Esophagus squamous epithelium (tissue), 5 donors: ENCODE data around the gene TBC1D14. TPM values are rescaled to one million over a fixed set of nuclear protein-coding genes. Genes with fewer than 3 reads are reported as not detected.

ENCODE experiments used
- DNase-seq: peaks from one replicate; lab custom pipeline; 2025; lab: John Stamatoyannopoulos, UW
- H3K27ac ChIP-seq, 4 donors: fragments of 200-600 bp; sonication (generic); one replicate each; pipeline ENCODE4 v1.5.1; 2016 to 2019; ENCODE audit warnings: mild to moderate bottlenecking in 1 of 4
- H3K27me3 ChIP-seq, 4 donors: fragments of 200-600 bp; sonication (generic); 1 replicate in 3 of 4; 2 replicates in 1 of 4; pipeline versions ENCODE4 v1.5.1 to v1.6.0; 2017 to 2021; ENCODE audit warnings: antibody characterized with exemption in 1 of 4
- H3K36me3 ChIP-seq, 3 donors: fragments of 200-600 bp; sonication (generic); one replicate each; pipeline ENCODE4 v1.5.1; 2016 to 2019
- H3K4me1 ChIP-seq, 3 donors: fragments of 200-600 bp; sonication (generic); one replicate each; pipeline ENCODE4 v1.5.1; 2017 to 2019
- H3K4me3 ChIP-seq, 4 donors: fragments of 200-600 bp; sonication (generic); 1 replicate in 3 of 4; 2 replicates in 1 of 4; pipeline ENCODE4 v1.5.1; 2016 to 2019; ENCODE audit warnings: mild to moderate bottlenecking in 2 of 4, moderate library complexity in 1 of 4
- H3K9me3 ChIP-seq, 3 donors: fragments of 200-600 bp; sonication (generic); one replicate each; pipeline ENCODE4 v1.5.1; 2016 to 2019
- CTCF ChIP-seq, 6 experiments: fragments of 450-650 bp in 4 of 6; fragments of 200-600 bp in 2 of 6; sonication (generic) in 2 of 6; IDR thresholded peaks; one replicate each; pipeline ENCODE4 v1.5.1; 2016 to 2019; ENCODE audit warnings: antibody characterized with exemption in 6 of 6, mild to moderate bottlenecking in 4 of 6, moderate library complexity in 4 of 6
- POLR2A ChIP-seq, 4 donors: fragments of 450-650 bp; IDR thresholded peaks; one replicate each; pipeline ENCODE4 v1.6.1; 2017; ENCODE audit warnings: antibody characterized with exemption in 4 of 4, mild to moderate bottlenecking in 4 of 4, moderate library complexity in 3 of 4
- WGBS, 2 donors: methylation state at CpG; one replicate each; pipeline ENCODE4 v1.1.5; 2018; 5-methylcytosine and 5-hydroxymethylcytosine counted together
- intact Hi-C: fragments of 100-400 bp; cut with DNase I; formaldehyde crosslinking; loops from one replicate; pipeline ENCODE4 v1.15.0; 2022
- total RNA-seq, 4 donors: library from RNA; depleted of rRNA; stranded (reverse); fragments of >200 nt; gene quantifications; one replicate each; pipeline ENCODE4 v1.1.0, GENCODE V29; 2016
- donor health status: DM: yes; HTN: yes; CAD: no.

The TBC1D14 gene
- total RNA-seq, 4 donors from 2014 or later = 28.2 to 50.4 (median 42.1) TPM

DNA sequence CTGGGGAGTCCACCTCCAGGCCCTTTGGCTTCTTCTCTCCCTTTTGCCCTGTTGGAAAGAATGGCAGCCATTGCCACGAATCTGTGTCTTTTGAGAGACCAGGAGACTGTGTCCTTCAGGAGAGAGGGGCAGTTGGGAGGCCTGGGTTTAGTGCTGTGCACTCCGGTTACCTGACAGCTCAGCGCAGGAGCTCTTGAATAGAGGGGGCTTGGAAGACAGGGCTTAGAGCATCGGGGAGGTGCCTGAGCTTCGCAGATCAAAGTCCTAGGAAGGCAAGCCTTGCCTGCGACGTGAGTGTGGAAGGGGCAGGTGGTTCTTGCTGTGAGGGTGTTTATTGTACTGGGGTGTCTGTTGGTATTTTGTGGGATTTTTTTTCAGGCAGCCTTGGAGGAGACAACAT lies 91.6 kb downstream of the TBC1D14 start:
- no peak for TF ChIP-seq CTCF (IDR thresholded peaks at IDR 0.05)
- TF ChIP-seq POLR2A (IDR thresholded peaks at IDR 0.05) = no peak
- 92 to 96% methylated on average over 6 to 7 of the region's 7 CpGs for WGBS, 2 donors
- no peaks in the 10 kb centered on the region for H3K27me3 ChIP-seq
- peaks cover 9 to 74% (median 20%) of the 10 kb centered on the region in 3 donors for H3K4me1 ChIP-seq
- H3K4me3 ChIP-seq = no peak overlapping the region
- no peak for DNase-seq
- H3K9me3 ChIP-seq = no peaks in the 10 kb centered on the region
- intact Hi-C loops = no loop called here
- peak overlapping the region in 2 of 4 donors; percentile 46 to 64 for H3K27ac ChIP-seq
- peaks cover 23 to 100% (median 30%) of the 10 kb centered on the region in 3 donors for H3K36me3 ChIP-seq

GRCh38 chr4:7002336-7002735 lies 92.7 kb downstream of the TBC1D14 start:
- Histone ChIP-seq H3K36me3 (peaks cover 13 to 100% (median 23%) of the 10 kb centered on the region in 3 donors), H3K27me3 (no peaks in the 10 kb centered on the region), H3K4me3 (no peak overlapping the region), H3K27ac (peak overlapping the region in 2 of 4 donors; percentile 38 to 64), H3K9me3 (no peaks in the 10 kb centered on the region), H3K4me1 (peaks cover 9 to 79% (median 20%) of the 10 kb centered on the region in 3 donors)
- 67 to 68% methylated on average over 7 of the region's 7 CpGs for WGBS, 2 donors
- TF ChIP-seq CTCF (IDR thresholded peaks at IDR 0.05) (no peak), POLR2A (IDR thresholded peaks at IDR 0.05) (no peak)
- intact Hi-C loops = no loop called here
- no peak for DNase-seq

DNA sequence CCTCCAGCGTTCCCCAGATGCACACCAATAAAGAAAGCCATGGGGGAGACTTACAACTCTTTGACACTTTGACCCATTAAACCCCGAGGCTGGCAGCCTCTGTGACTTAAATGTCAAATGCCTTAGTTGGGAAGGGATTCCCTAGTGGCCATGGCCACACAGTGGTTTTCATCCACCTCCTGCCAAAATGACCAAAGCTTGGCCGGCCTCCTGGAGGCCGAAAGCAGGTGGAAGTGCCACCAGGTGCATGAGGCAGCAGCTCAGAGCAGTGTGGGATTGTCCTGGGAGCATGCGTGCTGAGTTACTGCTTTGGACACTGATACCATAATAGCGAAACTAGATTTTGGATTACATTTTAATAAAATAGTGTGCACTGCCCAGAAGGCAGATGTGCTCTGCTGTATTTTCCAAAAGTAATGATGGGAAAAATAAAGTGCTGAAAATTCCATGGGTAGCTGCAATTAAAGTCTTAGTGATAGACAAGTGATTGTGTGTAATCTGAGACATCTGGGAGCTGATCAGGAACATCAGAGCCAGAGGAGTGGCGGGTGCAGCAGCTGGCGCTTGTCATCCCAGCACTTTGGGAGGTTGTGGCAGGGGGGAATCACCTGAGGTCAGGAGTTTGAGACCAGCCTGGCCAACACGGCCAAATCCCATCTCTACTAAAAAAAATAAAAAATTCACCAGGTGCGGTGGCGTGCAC lies 93.7 kb downstream of the TBC1D14 start:
- Histone ChIP-seq H3K27ac (peak overlapping the region in 1 of 4 donors; percentile 65), H3K4me3 (no peak overlapping the region), H3K9me3 (no peaks in the 10 kb centered on the region), H3K36me3 (peaks cover 18 to 100% (median 23%) of the 10 kb centered on the region in 3 donors), H3K27me3 (no peaks in the 10 kb centered on the region), H3K4me1 (peaks cover 9 to 80% (median 19%) of the 10 kb centered on the region in 3 donors)
- intact Hi-C loops = no loop called here
- TF ChIP-seq CTCF (IDR thresholded peaks at IDR 0.05) = peak in 1 of 6 experiments; percentile 3
- TF ChIP-seq POLR2A (IDR thresholded peaks at IDR 0.05) = no peak
- no peak for DNase-seq
- 84 to 92% methylated on average over 8 to 9 of the region's 11 CpGs for WGBS, 2 donors

DNA sequence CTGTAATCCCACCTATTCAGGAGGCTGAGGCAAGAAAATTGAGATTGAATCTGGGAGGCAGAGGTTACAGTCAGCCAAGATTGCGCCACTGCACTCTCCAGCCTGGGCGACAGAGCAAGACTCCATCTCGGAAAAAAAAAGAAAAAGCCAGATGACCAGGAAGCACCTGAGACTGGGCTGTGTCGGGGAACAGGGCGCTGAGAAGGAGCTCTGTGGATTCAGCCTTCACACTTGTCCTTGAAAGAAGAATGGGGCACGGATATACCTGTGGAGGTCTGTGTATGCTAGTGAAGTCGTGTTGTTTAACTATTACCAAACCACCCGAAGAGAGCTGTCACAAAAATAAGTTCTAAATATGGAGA lies 94.2 kb downstream of the TBC1D14 start:
- no peak overlapping the region for H3K4me3 ChIP-seq
- no peaks in the 10 kb centered on the region for H3K9me3 ChIP-seq
- no peak for DNase-seq
- 65 to 86% methylated on average over 8 of the region's 8 CpGs for WGBS, 2 donors
- no peak for TF ChIP-seq CTCF (IDR thresholded peaks at IDR 0.05)
- no peak for TF ChIP-seq POLR2A (IDR thresholded peaks at IDR 0.05)
- H3K4me1 ChIP-seq = peaks cover 9 to 75% (median 15%) of the 10 kb centered on the region in 3 donors
- intact Hi-C loops = no loop called here
- H3K27me3 ChIP-seq = no peaks in the 10 kb centered on the region
- peaks cover 23 to 100% (median 24%) of the 10 kb centered on the region in 3 donors for H3K36me3 ChIP-seq
- H3K27ac ChIP-seq = peak overlapping the region in 1 of 4 donors; percentile 65

GRCh38 chr4:7004331-7004730 lies 94.7 kb downstream of the TBC1D14 start:
- Histone ChIP-seq H3K4me1 (peaks cover 9 to 70% (median 15%) of the 10 kb centered on the region in 3 donors), H3K9me3 (no peaks in the 10 kb centered on the region), H3K27me3 (no peaks in the 10 kb centered on the region), H3K4me3 (no peak overlapping the region), H3K27ac (peak overlapping the region in 1 of 4 donors; percentile 65), H3K36me3 (peaks cover 21 to 100% (median 27%) of the 10 kb centered on the region in 3 donors)
- TF ChIP-seq CTCF (IDR thresholded peaks at IDR 0.05) (no peak), POLR2A (IDR thresholded peaks at IDR 0.05) (no peak)
- 48 to 78% methylated on average over 4 of the region's 4 CpGs for WGBS, 2 donors
- intact Hi-C loops = no loop called here
- no peak for DNase-seq
